NOMO-1 (cell line): ENCODE measurements around the gene AHCY.
"Not testable (repeated sequence)": the region's sequence is repeated elsewhere in the genome, so short reads cannot be mapped to it uniquely, and the experiment has no call there.

Experiments
- DNase-seq, 2 experiments: peaks; one replicate each; lab custom pipeline; 2025; ENCODE audit not compliant: unreplicated experiment in 2 of 2; lab: John Stamatoyannopoulos, UW

AHCY gene

DNA sequence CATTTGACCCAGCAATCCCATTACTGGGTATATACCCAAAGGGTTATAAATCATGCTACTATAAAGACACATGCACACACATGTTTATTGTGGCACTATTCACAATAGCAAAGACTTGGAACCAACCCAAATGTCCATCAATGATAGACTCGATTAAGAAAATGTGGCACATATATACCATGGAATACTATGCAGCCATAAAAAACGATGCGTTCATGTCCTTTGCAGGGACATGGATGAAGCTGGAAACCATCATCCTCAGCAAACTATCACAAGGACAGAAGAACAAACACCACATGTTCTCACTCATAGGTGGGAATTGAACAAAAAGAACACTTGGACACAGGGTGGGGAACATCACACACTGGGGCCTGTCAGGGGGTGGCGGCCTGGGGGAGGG lies 25.1 kb upstream of the AHCY start:
- not testable (repeated sequence) for DNase-seq

DNA sequence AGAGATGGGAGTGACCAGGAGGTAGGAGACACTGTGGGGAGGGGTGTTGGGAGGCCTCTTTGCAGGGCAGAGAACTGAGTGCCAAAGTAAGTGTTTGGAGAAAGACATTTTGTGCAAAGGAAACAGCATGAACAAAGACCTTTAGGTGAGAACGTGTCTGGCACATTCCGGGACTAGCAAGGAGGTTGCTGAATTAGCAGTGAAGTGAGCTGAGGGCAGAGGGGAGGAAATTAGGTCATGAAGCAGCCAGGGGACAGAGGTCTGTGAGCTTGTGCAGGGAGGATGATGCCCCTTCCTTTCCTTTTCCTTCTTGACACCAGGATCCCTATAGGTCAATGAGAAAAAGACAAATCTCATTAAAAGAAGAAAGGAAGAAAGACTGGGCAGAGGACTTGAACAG lies 21.4 kb upstream of the AHCY start:
- DNase-seq = no peak

DNA sequence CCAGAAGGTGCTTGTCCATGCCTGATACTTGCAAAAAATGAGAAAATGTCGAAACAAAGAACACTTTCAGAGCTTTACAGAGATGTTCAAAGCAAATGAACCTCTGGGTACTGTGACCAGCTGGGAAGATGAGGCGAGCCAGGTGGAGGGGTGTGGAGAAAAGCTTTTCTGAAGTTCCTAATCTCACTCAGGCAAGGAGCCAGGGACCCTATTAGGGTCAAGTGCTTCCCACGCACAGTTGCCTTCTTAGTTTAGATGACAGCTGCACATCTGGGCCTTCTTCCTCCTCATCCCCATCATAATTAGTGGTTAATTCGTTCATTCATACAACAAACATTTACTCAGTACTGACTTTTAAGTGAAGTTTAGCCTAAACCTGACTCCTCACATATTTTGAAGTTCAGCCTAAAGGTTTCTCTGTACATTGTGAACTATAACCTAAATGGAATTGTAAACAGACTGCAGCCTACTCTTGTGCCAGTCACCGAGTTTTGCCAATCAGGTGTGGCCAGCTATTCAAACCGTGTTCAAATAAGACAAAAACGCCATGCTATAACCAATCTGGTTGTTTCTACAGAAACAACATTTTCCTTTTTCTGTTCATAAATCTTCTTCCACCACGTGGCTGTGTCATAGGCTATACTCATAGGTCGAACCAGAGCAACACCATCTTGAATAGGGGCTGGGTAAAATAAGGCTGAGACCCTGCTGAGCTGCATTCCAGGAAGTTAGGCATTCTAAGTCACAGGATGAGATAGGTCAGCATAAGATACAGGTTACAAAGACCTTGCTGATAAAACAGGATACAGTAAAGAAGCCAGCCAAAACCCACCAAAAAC lies 19.3 kb upstream of the AHCY start:
- no peak for DNase-seq

DNA sequence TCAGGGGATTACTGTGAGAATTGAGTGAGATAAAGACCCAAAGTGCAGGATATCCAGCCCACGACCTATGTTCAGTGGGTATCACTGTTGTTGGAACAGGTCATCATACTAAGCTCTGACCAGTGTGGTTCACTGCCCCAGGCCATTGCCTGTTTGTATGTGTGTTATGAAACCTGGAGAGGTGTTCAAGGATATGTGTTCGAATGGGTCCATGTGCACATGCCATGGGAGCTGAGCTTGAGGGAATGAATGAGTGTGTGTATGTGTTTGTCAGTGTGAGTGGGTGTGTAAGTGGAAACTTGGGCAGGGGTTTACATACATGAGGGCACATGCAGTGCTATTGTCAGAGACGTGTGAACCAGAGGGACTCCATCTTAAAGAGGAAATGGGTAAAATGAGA lies 17.7 kb upstream of the AHCY start:
- DNase-seq = no peak

- no peak for DNase-seq
These were observed 15.7 kb upstream of the AHCY start for GRCh38 chr20:34318609-34319443.

GRCh38 chr20:34316196-34316814 lies 13.2 kb upstream of the AHCY start:
- DNase-seq = no peak

GRCh38 chr20:34315236-34315635 lies 12.1 kb upstream of the AHCY start:
- DNase-seq = no peak

GRCh38 chr20:34312544-34313217 lies 9.5 kb upstream of the AHCY start:
- DNase-seq = peak; percentile 70 to 82

- DNase-seq = no peak
These were observed 8.9 kb upstream of the AHCY start for GRCh38 chr20:34312024-34312460.

- no peak for DNase-seq
These were observed 8.2 kb upstream of the AHCY start for GRCh38 chr20:34311118-34312023.

DNA sequence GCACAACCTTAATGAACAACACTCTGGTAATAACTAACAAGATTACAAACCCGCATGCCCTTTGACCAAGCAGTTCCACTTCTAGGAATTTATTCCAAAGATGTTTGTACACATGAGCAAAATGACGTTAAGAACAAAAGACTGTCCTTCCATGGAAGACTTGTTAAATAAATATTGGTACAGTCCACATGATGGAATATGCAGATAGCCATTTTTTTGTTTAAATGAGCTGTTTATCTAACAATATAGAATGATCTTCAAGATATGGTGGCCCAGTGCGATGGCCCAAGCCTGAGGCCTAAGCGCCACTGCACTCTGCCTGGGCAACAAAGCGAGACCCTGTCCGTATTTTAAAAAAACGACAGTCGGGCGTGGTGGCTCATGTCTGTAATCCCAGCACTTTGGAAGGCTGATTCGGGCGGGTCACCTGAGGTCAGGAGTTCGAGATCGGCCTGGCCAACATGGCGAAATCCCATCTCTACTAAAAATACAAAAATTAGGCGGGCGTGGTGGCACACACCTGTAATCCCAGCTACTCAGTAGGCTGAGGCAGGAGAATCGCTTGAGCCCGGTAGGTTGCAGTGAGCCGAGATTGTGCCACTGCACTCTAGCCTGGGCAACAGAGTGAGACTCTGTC lies 7.4 kb upstream of the AHCY start:
- DNase-seq = no peak

- no peak for DNase-seq
These were observed 6.5 kb upstream of the AHCY start for GRCh38 chr20:34309691-34310090.

DNA sequence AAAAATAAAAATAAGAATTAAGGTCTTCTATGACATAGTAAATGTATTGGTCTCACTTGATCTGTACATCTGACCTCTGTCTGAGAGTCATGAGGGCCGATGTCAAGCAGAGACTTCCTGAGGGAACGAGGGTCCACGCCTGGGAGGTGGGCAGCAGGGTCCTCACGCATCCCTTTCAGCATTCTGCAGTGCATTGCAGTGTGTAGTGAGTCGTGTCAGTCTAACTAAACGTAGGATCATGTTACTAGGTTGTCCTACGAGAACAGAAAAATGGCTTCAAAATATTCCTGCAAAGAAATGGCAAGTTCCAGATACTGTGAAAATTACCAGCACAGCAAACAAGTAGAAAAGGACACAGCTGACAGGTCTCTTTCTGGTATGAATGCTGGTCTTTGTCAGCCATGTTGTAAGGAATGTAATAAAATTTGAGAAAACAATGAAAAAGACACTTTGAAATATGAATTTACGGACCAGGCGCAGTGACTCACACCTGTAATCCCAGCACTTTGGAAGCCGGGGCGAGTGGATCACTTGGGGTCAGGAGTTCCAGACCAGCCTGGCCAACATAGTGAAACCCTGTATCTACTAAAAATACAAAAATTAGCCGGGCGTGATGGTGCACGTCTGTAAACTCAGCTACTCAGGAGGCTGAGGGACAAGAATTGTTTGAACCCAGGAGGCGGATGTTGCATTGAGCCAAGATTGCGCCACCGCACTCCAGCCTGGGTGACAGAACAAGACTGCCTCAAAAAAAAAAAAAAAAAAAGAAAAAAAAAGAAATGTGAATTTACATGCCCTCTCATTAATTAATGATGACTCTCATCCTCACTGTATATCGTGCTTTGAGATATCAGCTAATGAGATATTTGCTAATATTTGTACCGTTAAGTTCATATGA lies 2.4 kb upstream of the AHCY start:
- DNase-seq = no peak

GRCh38 chr20:34302312-34302722 lies 838 bp downstream of the AHCY start:
- no peak for DNase-seq

- DNase-seq = no peak
These were observed 1.4 kb downstream of the AHCY start for GRCh38 chr20:34301587-34302311.

DNA sequence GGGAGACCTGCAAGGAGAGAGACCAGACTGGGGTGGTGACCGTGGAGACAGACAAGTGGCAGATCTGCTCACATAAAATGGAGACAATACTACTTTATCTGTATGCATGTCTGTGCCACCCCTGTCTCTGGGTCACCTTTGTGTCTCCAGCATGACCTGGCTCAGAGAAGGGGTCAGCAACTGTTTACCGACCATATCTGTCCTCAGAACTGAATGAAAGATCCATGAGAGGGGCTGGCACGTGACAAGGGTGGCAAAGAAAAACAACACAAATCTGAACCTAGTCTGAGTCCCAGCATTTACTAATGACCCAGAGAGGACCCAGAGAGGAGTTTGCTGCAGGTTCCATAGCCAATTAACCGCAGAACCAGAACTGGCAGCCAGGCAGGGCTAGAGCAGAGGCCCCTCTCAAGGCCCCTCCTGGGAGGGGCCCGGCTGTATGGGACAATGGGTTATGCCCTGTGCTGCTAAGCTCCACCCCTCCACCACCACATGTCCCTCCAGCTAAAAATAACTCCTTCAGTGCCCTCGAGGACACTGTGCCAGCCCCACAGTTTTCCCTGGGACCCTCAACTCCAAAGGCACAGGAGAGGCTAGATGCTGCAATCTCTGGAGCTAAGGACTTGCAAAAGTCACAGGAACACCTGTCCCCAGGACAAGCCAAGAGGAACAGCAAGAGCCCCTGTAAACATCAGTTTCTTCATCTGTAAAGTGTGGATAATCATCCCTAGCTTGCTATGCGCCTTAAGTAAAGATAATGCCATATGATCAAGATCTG lies 2.2 kb downstream of the AHCY start:
- DNase-seq = peak in 1 of 2 experiments; percentile 1

- no peak for DNase-seq
These were observed 2.8 kb downstream of the AHCY start for GRCh38 chr20:34300256-34300806.
